Calu3 (cell line): ENCODE results near the gene CAMKMT. TPM values are rescaled to one million over a fixed set of nuclear protein-coding genes. Genes with fewer than 3 reads are reported as not detected.

Source experiments
- BruUV-seq: library from RNA; stranded (reverse); fragments of 400-500 nt; replicated peaks from 2 replicates; lab custom pipeline; 2021; lab: Mats Ljungman, UMichigan
- CTCF ChIA-PET: fragments of 300-600 bp; sonication (Branson Sonifier 250); formaldehyde crosslinking; loops from one replicate; lab custom pipeline; 2022; ENCODE audit warnings: antibody characterized with exemption; lab: Charles Lee
- DNase-seq: peaks from one replicate; pipeline ENCODE4 v3.0.0; 2022
- H3K27ac Mint-ChIP-seq: one replicate; pipeline ENCODE4 v1.8.0; 2022; ENCODE audit warnings: mixed read lengths; ENCODE audit not compliant: unreplicated experiment
- H3K27me3 Mint-ChIP-seq: one replicate; pipeline ENCODE4 v1.8.0; 2022; ENCODE audit warnings: mixed read lengths; ENCODE audit not compliant: unreplicated experiment
- H3K36me3 Mint-ChIP-seq: one replicate; pipeline ENCODE4 v1.8.0; 2022; ENCODE audit warnings: mild to moderate bottlenecking, moderate library complexity, mixed read lengths; ENCODE audit not compliant: insufficient read depth, unreplicated experiment
- H3K4me1 Mint-ChIP-seq: one replicate; pipeline ENCODE4 v1.8.0; 2022; ENCODE audit warnings: mild to moderate bottlenecking, low read depth, mixed read lengths; ENCODE audit not compliant: unreplicated experiment
- H3K4me3 Mint-ChIP-seq: one replicate; pipeline ENCODE4 v1.8.0; 2022; ENCODE audit warnings: mild to moderate bottlenecking, low read depth, moderate library complexity, mixed read lengths; ENCODE audit not compliant: unreplicated experiment
- H3K9me3 Mint-ChIP-seq: one replicate; pipeline ENCODE4 v1.8.0; 2022; ENCODE audit warnings: low read depth, mixed read lengths; ENCODE audit not compliant: unreplicated experiment
- CTCF ChIP-seq: fragments of 200-600 bp; IDR thresholded peaks from one replicate; pipeline ENCODE4 v1.8.0; 2022; ENCODE audit warnings: antibody characterized with exemption; ENCODE audit not compliant: unreplicated experiment
- intact Hi-C: fragments of 100-400 bp; cut with micrococcal nuclease; formaldehyde crosslinking; loops from one replicate; pipeline ENCODE4 v1.10.0; 2022; ENCODE audit not compliant: unreplicated experiment
- total RNA-seq: library from RNA; stranded (reverse); gene quantifications from 2 replicates; pipeline ENCODE4 v1.2.3, GENCODE V29; 2022

CAMKMT gene
- total RNA-seq, 1 experiment from 2014 or later, result 20.6 TPM

GRCh38 chr2:44785433-44785832 lies 423.7 kb downstream of the CAMKMT start:
- intact Hi-C loops, result no loop called here
- Mint-ChIP-seq H3K9me3 (no peaks in the 10 kb centered on the region), H3K4me1 (peaks cover 9% of the 10 kb centered on the region), H3K27ac (no peak overlapping the region), H3K4me3 (no peak overlapping the region), H3K36me3 (peaks cover 6% of the 10 kb centered on the region), H3K27me3 (no peaks in the 10 kb centered on the region)
- TF ChIP-seq CTCF, result no peak
- no TSS peak for BruUV-seq
- CTCF ChIA-PET, result no interaction called here
- no peak for DNase-seq

- intact Hi-C loops, result no loop called here
- CTCF ChIA-PET, result no interaction called here
- H3K9me3 Mint-ChIP-seq, result no peaks in the 10 kb centered on the region
- peaks cover 4% of the 10 kb centered on the region for H3K27me3 Mint-ChIP-seq
- peaks cover 6% of the 10 kb centered on the region for H3K36me3 Mint-ChIP-seq
- H3K27ac Mint-ChIP-seq, result no peak overlapping the region
- H3K4me1 Mint-ChIP-seq, result peaks cover 9% of the 10 kb centered on the region
- DNase-seq, result no peak
- H3K4me3 Mint-ChIP-seq, result no peak overlapping the region
- no TSS peak for BruUV-seq
- no peak for TF ChIP-seq CTCF
These were observed 424.5 kb downstream of the CAMKMT start for GRCh38 chr2:44786045-44786816.

- no peak overlapping the region for H3K4me3 Mint-ChIP-seq
- no peak for TF ChIP-seq CTCF
- H3K36me3 Mint-ChIP-seq, result peaks cover 6% of the 10 kb centered on the region
- DNase-seq, result no peak
- no peaks in the 10 kb centered on the region for H3K9me3 Mint-ChIP-seq
- no TSS peak for BruUV-seq
- peaks cover 9% of the 10 kb centered on the region for H3K27me3 Mint-ChIP-seq
- intact Hi-C loops, result no loop called here
- CTCF ChIA-PET, result no interaction called here
- peaks cover 9% of the 10 kb centered on the region for H3K4me1 Mint-ChIP-seq
- H3K27ac Mint-ChIP-seq, result no peak overlapping the region
These were observed 425.1 kb downstream of the CAMKMT start for GRCh38 chr2:44786817-44787214.

GRCh38 chr2:44787663-44788062 lies 425.9 kb downstream of the CAMKMT start:
- Mint-ChIP-seq H3K27ac (no peak overlapping the region), H3K9me3 (no peaks in the 10 kb centered on the region), H3K27me3 (peaks cover 18% of the 10 kb centered on the region), H3K4me1 (peaks cover 9% of the 10 kb centered on the region), H3K36me3 (peaks cover 6% of the 10 kb centered on the region), H3K4me3 (no peak overlapping the region)
- TF ChIP-seq CTCF, result no peak
- BruUV-seq, result no TSS peak
- intact Hi-C loops, result no loop called here
- CTCF ChIA-PET, result no interaction called here
- DNase-seq, result no peak
